ENCODE data around the gene GALNT1.
A peak's percentile ranks its signal among the peaks of the same experiment; 100 is the strongest.

The GALNT1 gene

GRCh38 chr18:35581898-35582641 is 530 bp downstream of the GALNT1 start:
- H3K79me2 ChIP-seq (ENCODE audit: insufficient read depth, low read length): no peaks in the 10 kb centered on the region

GRCh38 chr18:35582899-35583558 is 1.5 kb downstream of the GALNT1 start:
- Histone ChIP-seq H3K9me2 (replicated peaks; ENCODE audit: insufficient read depth, low read length) (no peaks in the 10 kb centered on the region), H3K36me3 (ENCODE audit: low read length) (0 out of 2 replicates have a peak, but pooled peaks cover 5% of the 10 kb centered on the region), H3K9ac (ENCODE audit: low read length) (no peak overlapping the region), H3K4me3 (ENCODE audit: insufficient read depth, low read length, poor library complexity, severe bottlenecking) (no peak overlapping the region), H3K79me2 (ENCODE audit: insufficient read depth, low read length) (no peaks in the 10 kb centered on the region), H3K27me3 (ENCODE audit: low read length) (no peaks in the 10 kb centered on the region), H3F3A (ENCODE audit: insufficient read depth) (peaks cover 21% of the 10 kb centered on the region), H3K27ac (ENCODE audit: low read depth, low read length) (no peak overlapping the region), H4K20me1 (ENCODE audit: low read depth, low read length) (peaks cover 3% of the 10 kb centered on the region; the same call in 1 of the 2 replicates), H2AFZ (ENCODE audit: low read depth, low read length, severe bottlenecking) (no peak overlapping the region), H3K4me2 (ENCODE audit: low read depth, low read length, poor library complexity, severe bottlenecking) (peak overlapping the region; percentile 71), H3K9me3 (ENCODE audit: insufficient read depth, low read length) (no peaks in the 10 kb centered on the region)
- no peak for TF ChIP-seq EZH2phosphoT487 (conservative IDR thresholded peaks at IDR 0.05; ENCODE audit: low read length)
- TF ChIP-seq CTCF (IDR thresholded peaks at IDR 0.05; ENCODE audit: insufficient read depth, low read length, poor library complexity, severe bottlenecking): no peak

More at GRCh38 chr18:35581898-35582641, 530 bp downstream of the GALNT1 start:
- H3K27me3 ChIP-seq (ENCODE audit: low read length): no peaks in the 10 kb centered on the region
- peak overlapping the region; percentile 59 for H3K9ac ChIP-seq (ENCODE audit: low read length)
- peak overlapping the region; percentile 52 for H2AFZ ChIP-seq (ENCODE audit: low read depth, low read length, severe bottlenecking)
- H3K4me3 ChIP-seq (ENCODE audit: insufficient read depth, low read length, poor library complexity, severe bottlenecking): peak overlapping the region; percentile 59
- peaks cover 21% of the 10 kb centered on the region for H3F3A ChIP-seq (ENCODE audit: insufficient read depth)
- TF ChIP-seq EZH2phosphoT487 (conservative IDR thresholded peaks at IDR 0.05; ENCODE audit: low read length) (no peak), CTCF (IDR thresholded peaks at IDR 0.05; ENCODE audit: insufficient read depth, low read length, poor library complexity, severe bottlenecking) (no peak)
- H4K20me1 ChIP-seq (ENCODE audit: low read depth, low read length): no peaks in the 10 kb centered on the region; the same call in 1 of the 2 replicates
- H3K4me2 ChIP-seq (ENCODE audit: low read depth, low read length, poor library complexity, severe bottlenecking): peak overlapping the region; percentile 71
- no peak overlapping the region for H3K27ac ChIP-seq (ENCODE audit: low read depth, low read length)
- H3K9me3 ChIP-seq (ENCODE audit: insufficient read depth, low read length): peaks cover under 1% of the 10 kb centered on the region; the same call in 1 of the 2 replicates
- H3K36me3 ChIP-seq (ENCODE audit: low read length): 0 out of 2 replicates have a peak, but pooled peaks cover 5% of the 10 kb centered on the region
- no peaks in the 10 kb centered on the region for H3K9me2 ChIP-seq (replicated peaks; ENCODE audit: insufficient read depth, low read length)

GRCh38 chr18:35584735-35585134 is 3.2 kb downstream of the GALNT1 start:
- Histone ChIP-seq H3K4me2 (ENCODE audit: low read depth, low read length, poor library complexity, severe bottlenecking) (no peak overlapping the region), H3F3A (ENCODE audit: insufficient read depth) (peaks cover 21% of the 10 kb centered on the region), H3K4me3 (ENCODE audit: insufficient read depth, low read length, poor library complexity, severe bottlenecking) (no peak overlapping the region), H3K9me3 (ENCODE audit: insufficient read depth, low read length) (no peaks in the 10 kb centered on the region), H3K79me2 (ENCODE audit: insufficient read depth, low read length) (peaks cover 9% of the 10 kb centered on the region; the same call in 1 of the 2 replicates), H4K20me1 (ENCODE audit: low read depth, low read length) (peaks cover 4% of the 10 kb centered on the region; the same call in 1 of the 2 replicates), H3K27me3 (ENCODE audit: low read length) (no peaks in the 10 kb centered on the region), H3K27ac (ENCODE audit: low read depth, low read length) (no peak overlapping the region), H3K9ac (ENCODE audit: low read length) (no peak overlapping the region), H3K36me3 (ENCODE audit: low read length) (0 out of 2 replicates have a peak, but pooled peaks cover 5% of the 10 kb centered on the region), H3K9me2 (replicated peaks; ENCODE audit: insufficient read depth, low read length) (no peaks in the 10 kb centered on the region), H2AFZ (ENCODE audit: low read depth, low read length, severe bottlenecking) (no peak overlapping the region)
- TF ChIP-seq CTCF (IDR thresholded peaks at IDR 0.05; ENCODE audit: insufficient read depth, low read length, poor library complexity, severe bottlenecking): no peak
- no peak for TF ChIP-seq EZH2phosphoT487 (conservative IDR thresholded peaks at IDR 0.05; ENCODE audit: low read length)

All from SU-DHL-6 (cell line).